NOMO-1 treated with dmso at 0.1 percent for 144 hours (cell line): ENCODE measurements around the gene LNPEP.
A peak's percentile ranks its signal among the peaks of the same experiment; 100 is the strongest.
"Not testable (repeated sequence)": the region's sequence is repeated elsewhere in the genome, so short reads cannot be mapped to it uniquely, and the experiment has no call there.

ENCODE experiments used
- DNase-seq: peaks from one replicate; lab custom pipeline; 2025; ENCODE audit not compliant: unreplicated experiment; lab: John Stamatoyannopoulos, UW

The LNPEP gene

GRCh38 chr5:97046270-97046982 is 110.5 kb downstream of the LNPEP start:
- DNase-seq: no peak

DNA sequence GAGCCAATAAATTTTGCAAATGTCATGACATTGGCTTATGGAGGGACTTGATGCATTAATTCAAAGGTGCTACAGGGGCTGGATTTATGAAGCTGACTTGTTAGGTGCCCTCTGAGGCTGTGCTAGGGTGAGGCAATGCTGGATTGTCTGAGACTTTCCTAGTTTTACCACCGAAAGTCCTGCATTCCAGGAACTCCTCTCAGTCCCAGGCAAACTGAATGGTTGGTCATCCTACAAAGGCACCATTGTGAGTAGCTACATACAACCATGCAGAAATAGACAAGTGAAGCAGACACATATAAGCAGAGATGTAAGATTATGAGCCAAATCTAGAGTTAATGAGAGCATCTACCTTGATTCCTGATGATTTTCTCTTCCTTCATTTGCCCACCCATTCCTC is 111.2 kb downstream of the LNPEP start:
- no peak for DNase-seq

- DNase-seq: peak; percentile 60
Observed at GRCh38 chr5:97049175-97049574, 113.3 kb downstream of the LNPEP start.

DNA sequence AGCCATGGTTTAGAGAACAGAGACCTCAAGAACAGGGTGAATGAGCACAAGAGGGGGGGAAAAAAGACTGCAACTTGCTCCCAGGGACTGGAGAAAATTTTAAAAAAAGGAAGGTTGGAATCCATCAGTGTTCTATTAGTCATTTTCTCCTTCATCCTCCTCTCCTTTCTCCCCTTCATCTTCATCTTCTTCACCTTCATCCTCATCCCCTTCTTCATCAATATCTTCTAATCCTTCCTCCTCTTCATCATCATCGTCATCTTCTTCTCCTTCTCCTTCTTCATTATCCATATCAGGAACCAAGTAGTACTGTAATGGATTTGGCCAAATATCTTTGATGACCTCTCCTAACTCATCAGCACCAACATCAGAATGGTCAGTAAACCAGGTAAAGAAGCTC is 120.4 kb downstream of the LNPEP start:
- DNase-seq: no peak

GRCh38 chr5:97062046-97062445 is 126.2 kb downstream of the LNPEP start:
- no peak for DNase-seq

GRCh38 chr5:97063251-97063650 is 127.4 kb downstream of the LNPEP start:
- DNase-seq: no peak

- DNase-seq: no peak
Observed at GRCh38 chr5:97065475-97065874, 129.6 kb downstream of the LNPEP start.

DNA sequence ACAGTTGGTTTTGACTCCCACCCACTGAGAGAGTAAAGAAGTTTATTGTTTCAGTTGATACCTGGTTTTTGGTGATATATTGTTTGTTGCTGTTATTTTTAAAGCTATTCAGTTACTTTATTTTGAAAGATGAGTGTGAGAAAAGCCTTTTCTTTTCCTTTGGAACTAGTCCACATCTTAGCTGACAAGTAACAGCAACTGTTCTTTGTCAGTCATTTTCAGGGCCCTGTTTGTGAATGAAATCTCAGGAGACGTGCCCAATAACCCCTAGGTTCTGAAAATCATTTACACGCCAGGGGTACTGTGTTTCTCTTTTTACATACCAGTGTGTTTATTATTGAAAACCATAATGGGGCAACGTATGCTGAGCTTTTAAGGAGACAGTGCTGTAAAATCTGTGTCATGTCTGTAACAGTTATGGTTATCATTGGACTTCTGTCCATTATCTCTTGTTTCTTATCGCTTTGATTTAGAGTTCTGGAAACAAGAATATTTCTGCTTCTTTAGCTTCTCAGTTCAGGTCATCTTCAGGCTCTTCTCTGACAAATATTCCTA is 131.5 kb downstream of the LNPEP start:
- no peak for DNase-seq

GRCh38 chr5:97070234-97070633 is 134.4 kb downstream of the LNPEP start:
- DNase-seq: no peak

GRCh38 chr5:97071101-97071500 is 135.2 kb downstream of the LNPEP start:
- no peak for DNase-seq

DNA sequence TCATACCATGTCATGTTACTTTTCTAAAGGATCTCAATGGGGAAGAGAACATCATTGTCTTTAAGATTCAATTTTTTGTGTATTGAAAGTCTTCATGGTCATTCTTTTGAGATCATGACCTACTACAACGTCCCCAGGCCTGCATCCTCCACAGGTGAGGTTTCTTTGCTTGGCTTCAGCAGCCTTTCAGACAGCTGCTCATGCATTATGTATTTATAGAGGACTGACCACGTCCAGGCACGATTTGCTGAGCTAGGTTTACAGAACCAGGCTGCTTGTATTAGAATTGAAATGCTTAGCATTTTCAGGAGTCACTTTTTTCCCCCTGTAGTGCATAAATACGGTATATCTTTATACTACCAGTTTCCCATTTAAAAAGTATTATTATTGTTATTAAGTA is 136.1 kb downstream of the LNPEP start:
- DNase-seq: no peak

- no peak for DNase-seq
Observed at GRCh38 chr5:97072696-97073095, 136.8 kb downstream of the LNPEP start.

DNA sequence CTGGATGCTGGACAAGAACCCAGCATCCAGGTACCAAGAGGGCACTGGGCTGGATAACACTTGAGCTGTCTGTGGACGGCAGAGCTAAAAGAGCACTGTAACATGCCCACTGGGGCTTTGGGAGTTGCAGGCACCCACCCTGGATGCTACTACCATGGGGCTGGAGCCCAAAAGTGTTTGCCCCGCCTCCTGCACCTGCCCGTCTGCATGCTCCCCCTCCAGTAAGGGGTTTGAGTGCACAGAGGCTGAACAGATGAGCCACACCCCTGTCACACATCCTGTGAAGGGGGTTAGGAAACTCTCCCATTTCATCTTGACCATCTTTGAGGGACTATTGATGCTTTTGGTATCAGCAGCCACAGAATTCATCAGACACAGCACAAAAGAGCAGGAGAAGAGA is 137.5 kb downstream of the LNPEP start:
- DNase-seq: no peak

- DNase-seq: no peak
Observed at GRCh38 chr5:97074859-97075489, 139.1 kb downstream of the LNPEP start.

- no peak for DNase-seq
Observed at GRCh38 chr5:97075649-97076048, 139.8 kb downstream of the LNPEP start.

GRCh38 chr5:97076098-97076497 is 140.2 kb downstream of the LNPEP start:
- DNase-seq: no peak

DNA sequence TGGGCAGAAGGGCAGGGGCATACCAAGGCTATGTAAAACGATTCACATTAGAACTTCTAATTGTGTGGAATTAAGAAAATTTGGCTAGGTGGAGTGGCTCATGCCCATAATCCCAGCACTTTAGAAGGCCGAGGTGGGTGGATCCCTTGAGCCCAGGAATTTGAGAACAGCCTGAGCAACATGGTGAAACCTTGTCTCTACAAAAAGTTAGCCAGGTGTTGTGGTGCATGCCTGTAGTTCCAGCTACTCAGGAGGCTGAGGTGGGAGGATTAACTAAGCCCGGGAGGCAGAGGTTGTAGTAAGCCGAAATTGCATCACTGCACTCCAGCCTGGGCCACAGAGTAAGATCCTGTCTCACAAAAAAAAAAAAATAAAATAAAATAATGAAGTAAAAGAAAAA is 141.4 kb downstream of the LNPEP start:
- DNase-seq: no peak

- peak; percentile 64 for DNase-seq
Observed at GRCh38 chr5:97078958-97079743, 143.3 kb downstream of the LNPEP start.

- not testable (repeated sequence) for DNase-seq
Observed at GRCh38 chr5:97084782-97085458, 149.0 kb downstream of the LNPEP start.

GRCh38 chr5:97085459-97086181 is 149.7 kb downstream of the LNPEP start:
- DNase-seq: peak; percentile 52
